PFSK-1 (cell line): Measurements from ENCODE around the gene IFNGR2.

ENCODE experiments used
- FOXP2 ChIP-seq: optimal IDR thresholded peaks from 2 replicates; pipeline ENCODE3; 2011; ENCODE audit warnings: borderline replicate concordance, control low read depth, inconsistent platforms; ENCODE audit not compliant: insufficient read depth; ENCODE audit errors: extremely low read length, extremely low read depth
- POLR2AphosphoS5 ChIP-seq: IDR thresholded peaks from 2 replicates; pipeline ENCODE4 v1.6.1; 2012; ENCODE audit warnings: low read depth, mild to moderate bottlenecking, control low read depth, low read length, moderate library complexity
- REST ChIP-seq, 2 experiments: IDR thresholded peaks; 2 replicates each; pipeline versions ENCODE4 v1.6.1 to v1.8.0; 2011 to 2012; ENCODE audit warnings: low read depth in 2 of 2, low read length in 2 of 2, control low read depth in 1 of 2, inconsistent platforms in 1 of 2, mild to moderate bottlenecking in 1 of 2, moderate library complexity in 1 of 2; ENCODE audit not compliant: insufficient read depth in 1 of 2
- SIN3A ChIP-seq: IDR thresholded peaks from 2 replicates; pipeline ENCODE4 v1.6.1; 2012; ENCODE audit warnings: mild to moderate bottlenecking, low read length, moderate library complexity, borderline replicate concordance; ENCODE audit not compliant: insufficient read depth
- TAF1 ChIP-seq: IDR thresholded peaks from 2 replicates; pipeline ENCODE4 v1.6.1; 2012; ENCODE audit warnings: low read length, control low read depth, borderline replicate concordance; ENCODE audit not compliant: insufficient read depth

IFNGR2 gene

GRCh38 chr21:33368124-33368523 lies 35.1 kb upstream of the IFNGR2 start:
- TF ChIP-seq REST (IDR thresholded peaks at IDR 0.05; ENCODE audit: insufficient read depth in 1 of 2, low read depth in 2 of 2, low read length in 2 of 2), result no peak
- TF ChIP-seq FOXP2, result no peak
- no peak for TF ChIP-seq POLR2AphosphoS5
- TF ChIP-seq TAF1, result no peak
- TF ChIP-seq SIN3A, result no peak

GRCh38 chr21:33368576-33368975 lies 34.6 kb upstream of the IFNGR2 start:
- no peak for TF ChIP-seq POLR2AphosphoS5
- TF ChIP-seq FOXP2, result no peak
- TF ChIP-seq REST (IDR thresholded peaks at IDR 0.05; ENCODE audit: insufficient read depth in 1 of 2, low read depth in 2 of 2, low read length in 2 of 2), result no peak
- TF ChIP-seq TAF1, result no peak
- TF ChIP-seq SIN3A, result no peak

- TF ChIP-seq FOXP2 (no peak), TAF1 (no peak), POLR2AphosphoS5 (no peak), SIN3A (no peak), REST (IDR thresholded peaks at IDR 0.05; ENCODE audit: insufficient read depth in 1 of 2, low read depth in 2 of 2, low read length in 2 of 2) (no peak)
These were observed 33.6 kb upstream of the IFNGR2 start for GRCh38 chr21:33369586-33369985.

GRCh38 chr21:33370305-33370704 lies 32.9 kb upstream of the IFNGR2 start:
- no peak for TF ChIP-seq SIN3A
- no peak for TF ChIP-seq TAF1
- TF ChIP-seq FOXP2, result no peak
- TF ChIP-seq REST (IDR thresholded peaks at IDR 0.05; ENCODE audit: insufficient read depth in 1 of 2, low read depth in 2 of 2, low read length in 2 of 2), result no peak
- TF ChIP-seq POLR2AphosphoS5, result no peak

- TF ChIP-seq SIN3A, result no peak
- no peak for TF ChIP-seq REST (IDR thresholded peaks at IDR 0.05; ENCODE audit: insufficient read depth in 1 of 2, low read depth in 2 of 2, low read length in 2 of 2)
- TF ChIP-seq POLR2AphosphoS5, result no peak
- TF ChIP-seq FOXP2, result no peak
- TF ChIP-seq TAF1, result no peak
These were observed 31.8 kb upstream of the IFNGR2 start for GRCh38 chr21:33371366-33371765.
